ENCODE measurements around the gene PI4KA. TPM values are rescaled to one million over a fixed set of nuclear protein-coding genes. Genes with fewer than 3 reads are reported as not detected.
"Not testable (repeated sequence)": the region's sequence is repeated elsewhere in the genome, so short reads cannot be mapped to it uniquely, and the experiment has no call there.

Gene PI4KA
- total RNA-seq, 2 donors from 2014 or later = 46.7 to 55.1 TPM

- no peaks in the 10 kb centered on the region for H3K27me3 ChIP-seq
- no peak overlapping the region for H3K27ac ChIP-seq
- H3K36me3 ChIP-seq = no peaks in the 10 kb centered on the region
- H3K4me1 ChIP-seq = no peaks in the 10 kb centered on the region
- no peak overlapping the region for H3K4me3 ChIP-seq
- no peak for DNase-seq (ENCODE audit: low spot score)
- TF ChIP-seq, protein P1, sequence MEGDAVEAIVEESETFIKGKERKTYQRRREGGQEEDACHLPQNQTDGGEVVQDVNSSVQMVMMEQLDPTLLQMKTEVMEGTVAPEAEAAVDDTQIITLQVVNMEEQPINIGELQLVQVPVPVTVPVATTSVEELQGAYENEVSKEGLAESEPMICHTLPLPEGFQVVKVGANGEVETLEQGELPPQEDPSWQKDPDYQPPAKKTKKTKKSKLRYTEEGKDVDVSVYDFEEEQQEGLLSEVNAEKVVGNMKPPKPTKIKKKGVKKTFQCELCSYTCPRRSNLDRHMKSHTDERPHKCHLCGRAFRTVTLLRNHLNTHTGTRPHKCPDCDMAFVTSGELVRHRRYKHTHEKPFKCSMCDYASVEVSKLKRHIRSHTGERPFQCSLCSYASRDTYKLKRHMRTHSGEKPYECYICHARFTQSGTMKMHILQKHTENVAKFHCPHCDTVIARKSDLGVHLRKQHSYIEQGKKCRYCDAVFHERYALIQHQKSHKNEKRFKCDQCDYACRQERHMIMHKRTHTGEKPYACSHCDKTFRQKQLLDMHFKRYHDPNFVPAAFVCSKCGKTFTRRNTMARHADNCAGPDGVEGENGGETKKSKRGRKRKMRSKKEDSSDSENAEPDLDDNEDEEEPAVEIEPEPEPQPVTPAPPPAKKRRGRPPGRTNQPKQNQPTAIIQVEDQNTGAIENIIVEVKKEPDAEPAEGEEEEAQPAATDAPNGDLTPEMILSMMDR (IDR thresholded peaks at IDR 0.05) = no peak
- H3K9me3 ChIP-seq = peaks cover 0 to 14% of the 10 kb centered on the region in 2 donors
Measured at GRCh38 chr22:20663941-20664593, 194.5 kb downstream of the PI4KA start.

- no peaks in the 10 kb centered on the region for H3K4me1 ChIP-seq
- H3K27ac ChIP-seq = no peak overlapping the region
- peaks cover 0 to 14% of the 10 kb centered on the region in 2 donors for H3K9me3 ChIP-seq
- no peak for DNase-seq (ENCODE audit: low spot score)
- TF ChIP-seq, protein P1 (IDR thresholded peaks at IDR 0.05) = no peak
- no peak overlapping the region for H3K4me3 ChIP-seq
- no peaks in the 10 kb centered on the region for H3K36me3 ChIP-seq
- H3K27me3 ChIP-seq = no peaks in the 10 kb centered on the region
Measured at GRCh38 chr22:20663137-20663828, 195.3 kb downstream of the PI4KA start.

GRCh38 chr22:20662524-20663036 is 196.0 kb downstream of the PI4KA start:
- not testable (repeated sequence) for H3K4me3 ChIP-seq; H3K27ac ChIP-seq; H3K36me3 ChIP-seq; H3K27me3 ChIP-seq; H3K4me1 ChIP-seq; DNase-seq (ENCODE audit: low spot score)
- H3K9me3 ChIP-seq = peaks cover 0 to 14% of the 10 kb centered on the region in 2 donors

- TF ChIP-seq, protein P1 (IDR thresholded peaks at IDR 0.05) = no peak
- DNase-seq (ENCODE audit: low spot score) = no peak
- Histone ChIP-seq H3K9me3 (peaks cover 0 to 14% of the 10 kb centered on the region in 2 donors), H3K27me3 (no peaks in the 10 kb centered on the region), H3K27ac (no peak overlapping the region), H3K4me3 (no peak overlapping the region), H3K36me3 (no peaks in the 10 kb centered on the region), H3K4me1 (no peaks in the 10 kb centered on the region)
Measured at GRCh38 chr22:20661473-20661872, 197.1 kb downstream of the PI4KA start.

DNA sequence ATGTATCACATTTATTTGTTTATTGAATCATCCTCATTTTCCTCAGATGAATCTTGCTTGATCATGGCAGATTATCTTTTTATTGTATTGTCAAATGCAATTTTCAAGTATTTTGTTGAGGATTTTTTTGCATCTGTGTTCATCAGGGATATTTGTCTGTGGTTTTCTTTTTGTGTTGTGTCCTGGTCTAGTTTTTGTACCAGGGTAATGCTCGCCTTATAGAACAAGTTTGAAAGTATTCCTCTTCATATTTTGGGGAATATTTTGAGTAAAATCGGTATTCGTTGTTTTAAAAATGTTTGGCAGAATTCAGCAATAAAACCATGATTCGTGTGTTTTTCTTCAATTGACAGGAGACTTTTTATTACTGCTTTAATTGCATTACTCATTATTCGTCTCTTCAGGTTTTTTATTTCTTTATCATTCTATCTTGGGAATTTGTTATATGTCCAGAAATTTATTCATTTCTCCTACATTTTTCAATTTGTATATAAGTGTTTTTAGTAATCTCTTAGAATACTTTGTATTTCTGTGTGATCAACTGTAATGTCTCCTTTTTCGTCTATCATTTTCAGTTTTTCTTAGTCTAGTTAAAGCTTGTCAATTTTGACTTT is 198.1 kb downstream of the PI4KA start:
- Histone ChIP-seq H3K27me3 (no peaks in the 10 kb centered on the region), H3K27ac (no peak overlapping the region), H3K9me3 (peaks cover 0 to 14% of the 10 kb centered on the region in 2 donors), H3K4me3 (no peak overlapping the region), H3K4me1 (no peaks in the 10 kb centered on the region), H3K36me3 (no peaks in the 10 kb centered on the region)
- DNase-seq (ENCODE audit: low spot score) = no peak
- TF ChIP-seq, protein P1 (IDR thresholded peaks at IDR 0.05) = no peak

GRCh38 chr22:20659920-20660319 is 198.7 kb downstream of the PI4KA start:
- H3K36me3 ChIP-seq = no peaks in the 10 kb centered on the region
- no peak overlapping the region for H3K27ac ChIP-seq
- no peak overlapping the region for H3K4me3 ChIP-seq
- no peak for DNase-seq (ENCODE audit: low spot score)
- no peaks in the 10 kb centered on the region for H3K4me1 ChIP-seq
- TF ChIP-seq, protein P1 (IDR thresholded peaks at IDR 0.05) = no peak
- H3K27me3 ChIP-seq = no peaks in the 10 kb centered on the region
- peaks cover 0 to 14% of the 10 kb centered on the region in 2 donors for H3K9me3 ChIP-seq
